Psoas muscle (tissue), 8 donors: Measurements from ENCODE around the gene TCOF1. TPM values are rescaled to one million over a fixed set of nuclear protein-coding genes. Genes with fewer than 3 reads are reported as not detected.

Source experiments
- ATAC-seq, 4 donors: fragments of 200-7000 bp; cut with Tn5 transposase; one replicate each; pipeline ENCODE4 v1.9.1; 2020; ENCODE audit warnings: moderate library complexity in 3 of 4, mild to moderate bottlenecking in 2 of 4
- DNase-seq, 2 donors: peaks; one replicate each; pipeline ENCODE4 v3.0.0-alpha.2; 2020
- H3K27ac ChIP-seq: fragments of 200-600 bp; one replicate; pipeline ENCODE4 v1.8.0; 2022
- H3K27me3 ChIP-seq, 3 donors: fragments of 200-600 bp in 1 of 3; one replicate each; pipeline versions ENCODE4 v1.6.1 to v1.8.0; 2013 to 2022; ENCODE audit warnings: low read length in 2 of 3, mild to moderate bottlenecking in 2 of 3, moderate library complexity in 1 of 3; ENCODE audit not compliant: insufficient read depth in 3 of 3
- H3K36me3 ChIP-seq, 2 donors: fragments of 200-600 bp in 1 of 2; one replicate each; pipeline versions ENCODE4 v1.6.1 to v1.8.0; 2013 to 2022; ENCODE audit warnings: low read depth in 1 of 2, mild to moderate bottlenecking in 1 of 2, moderate library complexity in 1 of 2; ENCODE audit not compliant: insufficient read depth in 1 of 2
- H3K4me1 ChIP-seq: fragments of 200-600 bp; one replicate; pipeline ENCODE4 v1.8.0; 2022
- H3K4me3 ChIP-seq: fragments of 200-600 bp; one replicate; pipeline ENCODE4 v1.8.0; 2022; ENCODE audit warnings: mild to moderate bottlenecking
- H3K9me3 ChIP-seq: fragments of 200-600 bp; one replicate; pipeline ENCODE4 v1.8.0; 2022
- CTCF ChIP-seq: fragments of 200-600 bp; IDR thresholded peaks from one replicate; pipeline ENCODE4 v1.8.0; 2022; ENCODE audit warnings: antibody characterized with exemption
- WGBS, 3 donors: extraction: QIAGEN DNeasy Blood & Tissue Kit; methylation state at CpG; one replicate each; pipeline versions ENCODE4 v1.1.6 to v1.1.7; 2013; 5-methylcytosine and 5-hydroxymethylcytosine counted together
- intact Hi-C, 2 donors: fragments of 100-400 bp; cut with DNase I; formaldehyde crosslinking; loops; one replicate each; pipeline versions ENCODE4 v1.11.0 to v1.14.2; 2022
- polyA plus RNA-seq, 3 donors: library from polyadenylated mRNA; stranded (reverse); fragments of 200-250 nt; gene quantifications; one replicate each; pipeline ENCODE4 v1.2.3, GENCODE V29; 2013
- total RNA-seq, 4 donors: library from RNA; stranded (reverse); fragmentation: NEBNext Ultra II Directional in 2 of 4; extraction: Animal tissue kit (Norgen Biotek cat#: 25700) in 2 of 4; gene quantifications; one replicate each; pipeline versions ENCODE4 v1.2.1 to v1.2.4, GENCODE V29; 2021 to 2023
- donor health status: healthy with polysubstance abuse.
- donor health status: DM: no; HTN: no; CAD: no; lungs with moderate emphysema.
- donor health status: Bipolar disorder and iron deficiency.
- donor health status: healthy.
- donor health status: DM: yes; HTN: yes; CAD: no.
- donor health status: DM: no; HTN: no; CAD: no.
- donor health status: DM: no; HTN: no; CAD: no.
- donor health status: DM: yes; HTN: yes; CAD: no.

Gene TCOF1
- total and polyA plus RNA-seq, 7 donors, result 18.3 to 26.7 (median 24.2) TPM

- no peak for DNase-seq
- intact Hi-C loops, result no loop called here
- Histone ChIP-seq H3K27me3 (no peaks in the 10 kb centered on the region), H3K4me3 (no peak overlapping the region), H3K4me1 (no peaks in the 10 kb centered on the region), H3K9me3 (no peaks in the 10 kb centered on the region), H3K27ac (no peak overlapping the region), H3K36me3 (peaks cover 0 to 63% of the 10 kb centered on the region in 2 donors)
- 88 to 96% (median 91%) methylated on average over 12 of the region's 12 CpGs for WGBS, 3 donors
- TF ChIP-seq CTCF, result no peak
- ATAC-seq, result no peak
These were observed 45.4 kb downstream of the TCOF1 start for GRCh38 chr5:150402901-150403342.

- no peaks in the 10 kb centered on the region for H3K27me3 ChIP-seq
- intact Hi-C loops, result no loop called here
- no peak for DNase-seq
- ATAC-seq, result no peak
- H3K4me1 ChIP-seq, result no peaks in the 10 kb centered on the region
- 46 to 66% (median 60%) methylated on average over 5 of the region's 5 CpGs for WGBS, 3 donors
- H3K9me3 ChIP-seq, result no peaks in the 10 kb centered on the region
- H3K4me3 ChIP-seq, result no peak overlapping the region
- peaks cover 0 to 51% of the 10 kb centered on the region in 2 donors for H3K36me3 ChIP-seq
- TF ChIP-seq CTCF, result no peak
- no peak overlapping the region for H3K27ac ChIP-seq
These were observed 46.6 kb downstream of the TCOF1 start for GRCh38 chr5:150404121-150404520.

- intact Hi-C loops, result no loop called here
- Histone ChIP-seq H3K4me3 (no peak overlapping the region), H3K4me1 (no peaks in the 10 kb centered on the region), H3K36me3 (peaks cover 0 to 47% of the 10 kb centered on the region in 2 donors), H3K27ac (no peak overlapping the region), H3K9me3 (no peaks in the 10 kb centered on the region), H3K27me3 (no peaks in the 10 kb centered on the region)
- ATAC-seq (no peak), DNase-seq (no peak)
- TF ChIP-seq CTCF, result no peak
- WGBS, 3 donors, result 87 to 94% (median 87%) methylated on average over 10 of the region's 10 CpGs
These were observed 47.0 kb downstream of the TCOF1 start for GRCh38 chr5:150404535-150404934.

GRCh38 chr5:150404941-150405816, 47.7 kb downstream of the TCOF1 start:
- peaks cover 0 to 40% of the 10 kb centered on the region in 2 donors for H3K36me3 ChIP-seq
- H3K9me3 ChIP-seq, result no peaks in the 10 kb centered on the region
- intact Hi-C loops, result no loop called here
- H3K27me3 ChIP-seq, result no peaks in the 10 kb centered on the region
- no peak for TF ChIP-seq CTCF
- ATAC-seq (no peak), DNase-seq (no peak)
- WGBS, 3 donors, result 58 to 65% (median 60%) methylated on average over 9 of the region's 9 CpGs
- H3K4me1 ChIP-seq, result peaks cover 3% of the 10 kb centered on the region
- no peak overlapping the region for H3K4me3 ChIP-seq
- no peak overlapping the region for H3K27ac ChIP-seq
